SK-N-MC (cell line): Measurements from ENCODE around the gene ROBO2.

Source experiments
- EZH2 ChIP-seq: fragments of 200-600 bp; sonication (generic); IDR thresholded peaks from one replicate; pipeline ENCODE4 v1.6.1; 2017; ENCODE audit warnings: antibody characterized with exemption
- FOXP2 ChIP-seq: optimal IDR thresholded peaks from 2 replicates; pipeline ENCODE3; 2011; ENCODE audit warnings: mild to moderate bottlenecking, moderate library complexity; ENCODE audit not compliant: insufficient read depth; ENCODE audit errors: extremely low read length, control extremely low read depth
- POLR2AphosphoS5 ChIP-seq: IDR thresholded peaks from 2 replicates; pipeline ENCODE4 v1.6.1; 2012; ENCODE audit warnings: mild to moderate bottlenecking, low read depth, low read length, borderline replicate concordance

- TF ChIP-seq EZH2 (no peak), POLR2AphosphoS5 (no peak), FOXP2 (no peak)
Observed at GRCh38 chr3:77304700-77305021, 264.8 kb downstream of the ROBO2 start.
